AG04450 (cell line): Measurements from ENCODE around the gene PDE2A. TPM values are rescaled to one million over a fixed set of nuclear protein-coding genes. Genes with fewer than 3 reads are reported as not detected.
"Not testable (repeated sequence)": the region's sequence is repeated elsewhere in the genome, so short reads cannot be mapped to it uniquely, and the experiment has no call there.

ENCODE experiments used
- CTCF ChIA-PET: fragments of 300-600, 350-600 bp; formaldehyde crosslinking; extraction: SDS; loops from one replicate; lab custom pipeline; 2022; ENCODE audit warnings: antibody characterized with exemption, inconsistent platforms; lab: Charles Lee
- POLR2A ChIA-PET: fragments of 350-600 bp; formaldehyde crosslinking; extraction: SDS; loops from one replicate; lab custom pipeline; 2021; ENCODE audit warnings: antibody characterized with exemption, inconsistent platforms; lab: Yijun Ruan, JAX
- DNase-seq: peaks from one replicate; pipeline ENCODE4 v3.0.0-alpha.2; 2011; ENCODE audit warnings: low read depth, low spot score
- H3K27ac ChIP-seq: one replicate; pipeline ENCODE4 v1.5.1; 2012; ENCODE audit warnings: low read depth, low read length, control low read depth
- H3K27me3 ChIP-seq: one replicate; pipeline ENCODE4 v1.6.0; 2012; ENCODE audit warnings: low read length; ENCODE audit not compliant: control insufficient read depth, insufficient read depth
- H3K4me3 ChIP-seq: 2 replicates; pipeline ENCODE4 v1.5.1; 2011; ENCODE audit warnings: mild to moderate bottlenecking, low read depth, low read length, control low read depth
- H3K9me3 ChIP-seq: 2 replicates; pipeline ENCODE4 v1.5.1; 2012; ENCODE audit warnings: low read length; ENCODE audit not compliant: control insufficient read depth, insufficient read depth
- polyA plus RNA-seq: library from polyadenylated mRNA; depleted of rRNA; stranded (reverse); fragments of >200 nt; gene quantifications from 2 replicates; pipeline ENCODE4 v1.2.3, GENCODE V29; 2011
- TF ChIP-seq, protein P1 (sequence below): IDR thresholded peaks from 2 replicates; pipeline ENCODE4 v1.5.1; 2011; ENCODE audit warnings: low read depth, low read length, control low read depth, inconsistent platforms

The PDE2A gene
- polyA plus RNA-seq, 1 experiment, result 0.02 TPM

- DNase-seq, result no peak
- ChIA-PET CTCF (interaction anchor here (0.6 to 2.5 kb wide), 10 partner anchors 12 to 242 kb away, joined by 3 to 26 read pairs (median 4); no protein-coding TSS in a partner anchor), POLR2A (interaction anchor here (0.9 kb wide), 1 partner anchor 69 kb away, joined by 4 read pairs; no protein-coding TSS in a partner anchor)
- Histone ChIP-seq H3K9me3 (no peaks in the 10 kb centered on the region), H3K27ac (no peak overlapping the region), H3K4me3 (no peak overlapping the region), H3K27me3 (peaks cover 6% of the 10 kb centered on the region)
- TF ChIP-seq, protein P1, sequence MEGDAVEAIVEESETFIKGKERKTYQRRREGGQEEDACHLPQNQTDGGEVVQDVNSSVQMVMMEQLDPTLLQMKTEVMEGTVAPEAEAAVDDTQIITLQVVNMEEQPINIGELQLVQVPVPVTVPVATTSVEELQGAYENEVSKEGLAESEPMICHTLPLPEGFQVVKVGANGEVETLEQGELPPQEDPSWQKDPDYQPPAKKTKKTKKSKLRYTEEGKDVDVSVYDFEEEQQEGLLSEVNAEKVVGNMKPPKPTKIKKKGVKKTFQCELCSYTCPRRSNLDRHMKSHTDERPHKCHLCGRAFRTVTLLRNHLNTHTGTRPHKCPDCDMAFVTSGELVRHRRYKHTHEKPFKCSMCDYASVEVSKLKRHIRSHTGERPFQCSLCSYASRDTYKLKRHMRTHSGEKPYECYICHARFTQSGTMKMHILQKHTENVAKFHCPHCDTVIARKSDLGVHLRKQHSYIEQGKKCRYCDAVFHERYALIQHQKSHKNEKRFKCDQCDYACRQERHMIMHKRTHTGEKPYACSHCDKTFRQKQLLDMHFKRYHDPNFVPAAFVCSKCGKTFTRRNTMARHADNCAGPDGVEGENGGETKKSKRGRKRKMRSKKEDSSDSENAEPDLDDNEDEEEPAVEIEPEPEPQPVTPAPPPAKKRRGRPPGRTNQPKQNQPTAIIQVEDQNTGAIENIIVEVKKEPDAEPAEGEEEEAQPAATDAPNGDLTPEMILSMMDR, result peak; percentile 59
Measured at GRCh38 chr11:72573072-72573854, 101.0 kb downstream of the PDE2A start.

- CTCF ChIA-PET, result interaction anchor here (2.5 kb wide), 1 partner anchor 101 kb away, joined by 26 read pairs; no protein-coding TSS in a partner anchor
- DNase-seq, H3K27ac ChIP-seq, H3K9me3 ChIP-seq, H3K27me3 ChIP-seq, POLR2A ChIA-PET, H3K4me3 ChIP-seq: not testable (repeated sequence)
Measured at GRCh38 chr11:72572540-72572939, 101.7 kb downstream of the PDE2A start.

- Histone ChIP-seq H3K27ac (no peak overlapping the region), H3K9me3 (no peaks in the 10 kb centered on the region), H3K4me3 (no peak overlapping the region), H3K27me3 (peaks cover 3% of the 10 kb centered on the region)
- POLR2A ChIA-PET, result no interaction called here
- CTCF ChIA-PET, result no interaction called here
- TF ChIP-seq, protein P1, result no peak
- no peak for DNase-seq
Measured at GRCh38 chr11:72570893-72571661, 103.1 kb downstream of the PDE2A start.

DNA sequence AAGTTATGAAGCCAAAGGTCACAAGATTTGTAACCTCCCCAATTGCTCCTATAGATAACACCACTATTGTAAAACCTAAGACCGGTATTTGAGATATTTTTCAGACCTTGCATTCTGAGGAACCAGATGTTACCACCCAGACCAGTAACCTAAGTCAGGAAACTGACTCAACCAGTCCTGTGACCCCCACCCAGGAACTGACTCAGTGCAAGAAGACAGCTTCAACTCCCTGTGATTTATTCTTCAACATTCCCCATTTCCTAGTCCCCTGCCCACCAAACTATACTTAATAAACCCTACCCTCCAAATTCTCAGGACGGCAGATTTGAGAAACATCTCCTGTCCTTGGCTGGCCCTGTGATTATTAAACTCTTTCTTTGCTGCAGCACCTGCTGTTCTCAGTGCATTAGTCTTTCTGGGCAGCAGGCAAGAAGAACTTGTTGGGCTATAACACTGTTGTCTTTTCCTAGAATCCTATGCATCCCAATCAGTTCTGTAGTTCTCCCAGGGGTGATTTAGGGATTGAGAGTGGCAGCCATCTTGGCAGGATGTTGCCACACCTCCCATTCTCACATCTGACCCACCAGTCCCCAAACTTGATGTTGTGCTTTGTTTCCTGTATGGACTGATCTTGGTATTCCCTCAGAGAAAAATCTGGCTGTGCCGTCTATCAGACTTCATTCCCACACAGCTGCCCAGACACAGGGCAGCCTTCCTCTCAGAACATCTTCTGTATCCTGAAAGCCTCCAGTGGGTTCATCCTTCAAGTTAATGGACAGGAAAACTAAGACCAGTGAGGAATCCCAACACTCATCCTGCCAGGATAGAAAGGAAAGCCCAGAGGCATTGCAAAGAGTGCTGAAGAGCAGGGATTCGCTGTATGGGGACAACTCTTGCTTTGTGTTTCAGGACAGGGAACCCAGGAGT, 104.0 kb downstream of the PDE2A start:
- TF ChIP-seq, protein P1, result no peak
- CTCF ChIA-PET, result interaction anchor here (1.7 kb wide), 1 partner anchor 99 kb away, joined by 7 read pairs; no protein-coding TSS in a partner anchor
- DNase-seq, result peak; percentile 43
- Histone ChIP-seq H3K9me3 (no peaks in the 10 kb centered on the region), H3K27ac (peak overlapping the region; percentile 31), H3K4me3 (no peak overlapping the region), H3K27me3 (peaks cover 2% of the 10 kb centered on the region)
- POLR2A ChIA-PET, result interaction anchor here (0.6 kb wide), 1 partner anchor 123 kb away, joined by 7 read pairs; no protein-coding TSS in a partner anchor

DNA sequence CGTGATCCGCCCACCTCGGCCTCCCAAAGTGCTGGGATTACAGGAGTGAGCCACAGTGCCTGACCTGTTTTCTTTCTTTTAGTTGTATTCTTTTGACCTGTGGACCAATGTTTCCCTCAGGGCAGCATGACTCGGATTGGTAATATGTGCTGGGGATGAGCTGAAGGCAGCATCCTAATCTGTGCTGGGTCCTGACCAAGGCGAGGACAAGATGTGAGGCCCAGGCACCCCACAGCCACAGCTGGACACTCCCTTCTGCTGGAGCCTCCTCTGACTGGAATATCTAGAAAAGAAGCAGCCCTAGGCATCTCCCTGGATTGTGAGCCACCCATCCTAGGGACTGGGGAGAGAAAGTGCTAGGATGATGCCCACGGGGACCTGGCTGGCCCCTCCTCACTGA, 105.4 kb downstream of the PDE2A start:
- CTCF ChIA-PET, result interaction anchor here (1.7 kb wide), 1 partner anchor 98 kb away, joined by 7 read pairs; no protein-coding TSS in a partner anchor
- H3K9me3 ChIP-seq, result no peaks in the 10 kb centered on the region

More for the DNA sequence above, 105.4 kb downstream of the PDE2A start:
- TF ChIP-seq, protein P1, result no peak
- H3K27me3 ChIP-seq, result peaks cover 2% of the 10 kb centered on the region
- DNase-seq, result no peak
- POLR2A ChIA-PET, result no interaction called here
- no peak overlapping the region for H3K4me3 ChIP-seq
- peak overlapping the region; percentile 39 for H3K27ac ChIP-seq
